GM23248 (cell line): ENCODE results near the gene SMARCD3.

Source experiments
- EZH2 ChIP-seq: fragments of 200-600 bp; sonication (generic); IDR thresholded peaks from 2 replicates; pipeline ENCODE4 v1.6.1; 2018; ENCODE audit warnings: antibody characterized with exemption, mild to moderate bottlenecking; ENCODE audit not compliant: insufficient read depth, poor library complexity, severe bottlenecking
- EZH2phosphoT487 ChIP-seq: fragments of 200-600 bp; sonication (generic); IDR thresholded peaks from 2 replicates; pipeline ENCODE4 v1.6.1; 2018; ENCODE audit warnings: antibody characterized with exemption, moderate library complexity, mild to moderate bottlenecking, low read depth; ENCODE audit not compliant: insufficient read depth

DNA sequence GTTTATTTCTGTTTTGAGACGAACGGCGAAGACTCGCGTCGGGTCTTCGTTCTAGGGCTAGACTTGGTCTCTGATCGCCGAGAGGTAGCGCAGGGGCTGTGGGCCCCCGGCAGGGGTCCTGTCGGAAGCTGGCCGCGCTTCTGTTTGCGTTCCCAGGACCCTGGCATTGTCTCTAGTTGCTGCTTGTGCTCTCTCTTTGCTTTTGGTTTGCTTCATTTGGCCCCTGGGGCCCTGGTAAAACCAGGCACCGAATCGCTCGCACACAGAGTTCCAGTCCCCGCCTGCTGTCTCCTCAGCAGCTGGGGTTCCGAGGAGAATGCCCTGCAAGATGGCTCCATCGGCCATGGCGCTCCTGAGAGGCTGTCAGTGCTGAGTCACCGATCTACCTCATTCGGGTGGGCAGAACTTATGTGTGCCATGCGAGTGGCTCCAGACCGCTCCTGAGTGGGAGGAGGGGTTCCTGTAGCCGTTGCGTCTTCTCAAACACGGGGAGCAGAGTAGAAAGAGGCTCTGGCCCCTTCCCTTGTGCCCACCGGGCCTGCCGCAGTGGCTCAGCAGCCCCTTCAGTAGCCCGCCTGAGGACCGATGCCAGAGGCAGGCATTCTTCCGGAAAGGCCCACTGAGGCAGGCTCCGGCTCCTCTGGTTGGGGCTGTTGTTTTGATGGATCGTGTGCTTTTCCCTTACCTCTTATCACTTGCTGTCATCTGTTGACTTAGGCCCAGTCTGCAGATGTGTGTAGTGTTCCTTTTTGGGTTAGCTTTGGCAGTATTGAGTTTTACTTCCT lies 15.4 kb downstream of the SMARCD3 start:
- no peak for TF ChIP-seq EZH2
- TF ChIP-seq EZH2phosphoT487: no peak
